ENCODE data around the gene TYSND1. TPM values are rescaled to one million over a fixed set of nuclear protein-coding genes. Genes with fewer than 3 reads are reported as not detected.
"Not testable (repeated sequence)": the region's sequence is repeated elsewhere in the genome, so short reads cannot be mapped to it uniquely, and the experiment has no call there.

TYSND1 gene
- polyA plus RNA-seq (ENCODE audit: insufficient read length), result 4.2 TPM

- DNase-seq (ENCODE audit: low read depth), result peak; percentile 98
Observed at GRCh38 chr10:70146489-70147258, at the start of gene TYSND1. TSS of gene TYSND1 (minus strand) at chr10:70146700. CDS start at chr10:70146586, 114 bp downstream.

- DNase-seq (ENCODE audit: low read depth), result no peak
Observed at GRCh38 chr10:70193391-70193844, 46.9 kb upstream of the TYSND1 start.

GRCh38 chr10:70192326-70192968, 45.9 kb upstream of the TYSND1 start:
- no peak for DNase-seq (ENCODE audit: low read depth)

GRCh38 chr10:70191972-70192305, 45.4 kb upstream of the TYSND1 start:
- DNase-seq (ENCODE audit: low read depth), result no peak

GRCh38 chr10:70191161-70191971, 44.9 kb upstream of the TYSND1 start:
- DNase-seq (ENCODE audit: low read depth), result no peak

GRCh38 chr10:70190581-70190980, 44.1 kb upstream of the TYSND1 start:
- no peak for DNase-seq (ENCODE audit: low read depth)

- no peak for DNase-seq (ENCODE audit: low read depth)
Observed at GRCh38 chr10:70190102-70190501, 43.6 kb upstream of the TYSND1 start.

GRCh38 chr10:70188768-70189167, 42.3 kb upstream of the TYSND1 start:
- DNase-seq (ENCODE audit: low read depth), result no peak

- DNase-seq (ENCODE audit: low read depth), result no peak
Observed at GRCh38 chr10:70186571-70186970, 40.1 kb upstream of the TYSND1 start.

- no peak for DNase-seq (ENCODE audit: low read depth)
Observed at GRCh38 chr10:70186090-70186489, 39.6 kb upstream of the TYSND1 start.

GRCh38 chr10:70183304-70183703, 36.8 kb upstream of the TYSND1 start:
- DNase-seq (ENCODE audit: low read depth), result no peak

- not testable (repeated sequence) for DNase-seq (ENCODE audit: low read depth)
Observed at GRCh38 chr10:70179209-70179608, 32.7 kb upstream of the TYSND1 start.

GRCh38 chr10:70178139-70178725, 31.7 kb upstream of the TYSND1 start:
- no peak for DNase-seq (ENCODE audit: low read depth)

GRCh38 chr10:70176441-70176840, 29.9 kb upstream of the TYSND1 start:
- no peak for DNase-seq (ENCODE audit: low read depth)

GRCh38 chr10:70175516-70175915, 29.0 kb upstream of the TYSND1 start:
- DNase-seq (ENCODE audit: low read depth), result no peak

- DNase-seq (ENCODE audit: low read depth), result no peak
Observed at GRCh38 chr10:70174058-70174741, 27.7 kb upstream of the TYSND1 start.

- no peak for DNase-seq (ENCODE audit: low read depth)
Observed at GRCh38 chr10:70169649-70170364, 23.3 kb upstream of the TYSND1 start.

- no peak for DNase-seq (ENCODE audit: low read depth)
Observed at GRCh38 chr10:70169011-70169410, 22.5 kb upstream of the TYSND1 start.

GRCh38 chr10:70167246-70167645, 20.7 kb upstream of the TYSND1 start:
- DNase-seq (ENCODE audit: low read depth), result no peak

- DNase-seq (ENCODE audit: low read depth), result no peak
Observed at GRCh38 chr10:70166394-70166793, 19.9 kb upstream of the TYSND1 start.

- no peak for DNase-seq (ENCODE audit: low read depth)
Observed at GRCh38 chr10:70164163-70164562, 17.7 kb upstream of the TYSND1 start.
